ENCODE results near the gene SNW1.

SNW1 gene

DNA sequence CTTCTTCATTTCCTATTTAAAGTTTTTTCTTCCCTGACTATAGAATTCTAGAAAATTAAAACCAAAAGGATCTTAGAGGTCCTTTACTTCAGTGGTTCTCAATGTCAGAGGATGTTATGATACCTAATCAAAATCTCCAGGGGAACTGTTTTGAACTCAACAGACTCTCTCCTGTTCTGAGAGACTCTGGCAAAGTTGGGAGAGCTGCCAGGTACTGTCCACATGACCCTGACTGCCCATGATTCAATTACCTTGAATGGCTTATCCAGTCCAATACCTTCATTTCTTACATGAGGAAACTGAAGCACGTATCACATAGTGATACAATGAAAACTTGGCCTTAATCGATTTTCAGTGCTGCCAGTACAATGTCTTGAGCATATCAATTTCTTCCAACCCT lies 69.7 kb downstream of the SNW1 start:
- DNase-seq (ENCODE audit: low read depth): no peak
- H3K4me3 ChIP-seq (ENCODE audit: low read depth, low read length): no peak overlapping the region
- TF ChIP-seq, protein P1, sequence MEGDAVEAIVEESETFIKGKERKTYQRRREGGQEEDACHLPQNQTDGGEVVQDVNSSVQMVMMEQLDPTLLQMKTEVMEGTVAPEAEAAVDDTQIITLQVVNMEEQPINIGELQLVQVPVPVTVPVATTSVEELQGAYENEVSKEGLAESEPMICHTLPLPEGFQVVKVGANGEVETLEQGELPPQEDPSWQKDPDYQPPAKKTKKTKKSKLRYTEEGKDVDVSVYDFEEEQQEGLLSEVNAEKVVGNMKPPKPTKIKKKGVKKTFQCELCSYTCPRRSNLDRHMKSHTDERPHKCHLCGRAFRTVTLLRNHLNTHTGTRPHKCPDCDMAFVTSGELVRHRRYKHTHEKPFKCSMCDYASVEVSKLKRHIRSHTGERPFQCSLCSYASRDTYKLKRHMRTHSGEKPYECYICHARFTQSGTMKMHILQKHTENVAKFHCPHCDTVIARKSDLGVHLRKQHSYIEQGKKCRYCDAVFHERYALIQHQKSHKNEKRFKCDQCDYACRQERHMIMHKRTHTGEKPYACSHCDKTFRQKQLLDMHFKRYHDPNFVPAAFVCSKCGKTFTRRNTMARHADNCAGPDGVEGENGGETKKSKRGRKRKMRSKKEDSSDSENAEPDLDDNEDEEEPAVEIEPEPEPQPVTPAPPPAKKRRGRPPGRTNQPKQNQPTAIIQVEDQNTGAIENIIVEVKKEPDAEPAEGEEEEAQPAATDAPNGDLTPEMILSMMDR (IDR thresholded peaks at IDR 0.05; ENCODE audit: low read depth, low read length): no peak
- TF ChIP-seq, protein P2, sequence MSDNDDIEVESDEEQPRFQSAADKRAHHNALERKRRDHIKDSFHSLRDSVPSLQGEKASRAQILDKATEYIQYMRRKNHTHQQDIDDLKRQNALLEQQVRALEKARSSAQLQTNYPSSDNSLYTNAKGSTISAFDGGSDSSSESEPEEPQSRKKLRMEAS (IDR thresholded peaks at IDR 0.05; ENCODE audit: low read depth, low read length): no peak
- TF ChIP-seq POLR2A (IDR thresholded peaks at IDR 0.05; ENCODE audit: extremely low read depth, insufficient read length): no peak
- no peak for TF ChIP-seq MYC (IDR thresholded peaks at IDR 0.05; ENCODE audit: low read depth, low read length)

DNA sequence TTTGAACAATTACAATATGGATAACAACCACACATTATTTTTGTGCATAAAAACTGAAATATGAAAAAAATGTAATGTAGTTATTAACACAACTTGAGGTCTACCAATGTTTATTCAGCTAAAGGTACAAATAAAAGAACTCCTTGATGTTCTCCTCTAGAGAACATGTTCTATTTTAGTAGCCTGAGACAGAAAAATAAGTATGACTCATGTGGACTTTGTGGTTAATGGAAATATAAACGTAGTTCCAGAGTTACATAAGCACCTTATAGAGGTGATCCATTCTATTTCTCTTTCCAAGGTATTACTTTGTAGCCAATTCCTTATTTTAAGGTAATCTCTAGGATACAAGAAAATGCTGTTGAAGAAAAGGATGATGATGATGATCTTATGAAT lies 78.8 kb downstream of the SNW1 start:
- H3K4me3 ChIP-seq (ENCODE audit: low read depth, low read length): no peak overlapping the region
- no peak for DNase-seq (ENCODE audit: low read depth)
- TF ChIP-seq, protein P2 (IDR thresholded peaks at IDR 0.05; ENCODE audit: low read depth, low read length): no peak
- TF ChIP-seq MYC (IDR thresholded peaks at IDR 0.05; ENCODE audit: low read depth, low read length) (no peak), POLR2A (IDR thresholded peaks at IDR 0.05; ENCODE audit: extremely low read depth, insufficient read length) (no peak)
- TF ChIP-seq, protein P1 (IDR thresholded peaks at IDR 0.05; ENCODE audit: low read depth, low read length): no peak

DNA sequence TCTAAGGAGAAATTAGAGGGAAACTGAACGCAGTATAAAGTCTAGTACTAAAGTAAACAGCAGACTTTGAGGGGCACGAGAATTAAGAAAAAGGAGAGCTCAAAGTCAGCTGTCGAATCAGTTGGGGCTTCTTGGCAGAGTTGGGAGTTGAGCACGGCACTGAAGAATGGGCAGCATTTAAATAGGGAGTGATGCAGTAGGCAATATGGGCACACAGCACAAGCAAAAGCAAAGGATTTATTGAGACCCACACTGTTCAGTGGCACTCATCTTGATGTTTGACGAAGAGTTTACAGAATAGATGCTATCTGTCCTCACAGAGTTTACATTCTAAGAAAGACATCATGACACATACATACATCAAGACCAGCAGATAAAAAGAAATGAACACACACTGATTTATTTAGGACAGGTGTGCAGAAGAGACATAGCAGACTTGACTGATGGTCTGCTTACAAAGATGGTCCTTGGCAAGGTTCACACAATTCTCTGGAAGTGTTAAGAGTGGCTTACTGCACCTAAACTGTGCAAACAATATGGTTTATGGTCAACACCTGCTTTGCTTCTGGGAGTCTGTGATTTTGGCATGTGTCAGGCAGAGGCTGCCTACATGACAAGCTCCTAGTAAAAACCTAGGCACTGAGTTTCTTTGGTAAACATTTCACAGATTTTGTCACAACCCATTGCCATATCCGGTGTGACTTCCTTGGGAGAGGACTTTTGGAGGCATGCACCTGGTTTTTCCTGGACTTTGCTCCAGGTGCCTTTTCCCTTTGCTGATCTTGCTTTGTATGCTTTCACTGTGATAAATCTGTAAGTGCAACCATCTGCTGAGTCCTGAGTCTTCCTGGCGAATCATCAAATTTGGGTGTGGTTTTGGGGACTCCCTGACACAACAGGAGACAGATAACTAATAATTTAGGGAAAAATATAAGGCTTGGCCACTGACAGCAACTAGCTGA lies 79.5 kb downstream of the SNW1 start:
- TF ChIP-seq, protein P2 (IDR thresholded peaks at IDR 0.05; ENCODE audit: low read depth, low read length): no peak
- TF ChIP-seq, protein P1 (IDR thresholded peaks at IDR 0.05; ENCODE audit: low read depth, low read length): no peak
- no peak for TF ChIP-seq POLR2A (IDR thresholded peaks at IDR 0.05; ENCODE audit: extremely low read depth, insufficient read length)
- no peak for TF ChIP-seq MYC (IDR thresholded peaks at IDR 0.05; ENCODE audit: low read depth, low read length)
- DNase-seq (ENCODE audit: low read depth): no peak
- H3K4me3 ChIP-seq (ENCODE audit: low read depth, low read length): no peak overlapping the region

DNA sequence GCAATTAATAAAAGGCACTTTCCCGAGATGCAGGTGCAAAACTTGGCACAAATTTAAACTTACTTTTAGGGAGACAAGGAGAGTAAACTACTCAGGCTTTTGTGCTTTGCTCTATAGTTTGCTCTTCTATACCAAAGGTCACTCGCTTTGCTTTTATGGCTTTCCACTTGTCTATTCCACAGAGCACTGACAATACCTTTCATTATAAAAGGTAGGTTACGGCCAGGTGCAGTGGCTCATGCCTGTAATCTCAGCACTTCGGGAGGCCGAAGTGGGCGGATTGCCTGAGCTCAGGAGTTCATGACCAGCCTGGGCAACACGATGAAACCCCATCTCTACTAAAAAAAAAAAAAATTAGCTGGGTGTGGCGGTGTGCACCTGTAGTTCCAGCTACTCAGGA lies 86.0 kb downstream of the SNW1 start:
- no peak overlapping the region for H3K4me3 ChIP-seq (ENCODE audit: low read depth, low read length)
- TF ChIP-seq, protein P2 (IDR thresholded peaks at IDR 0.05; ENCODE audit: low read depth, low read length): no peak
- TF ChIP-seq MYC (IDR thresholded peaks at IDR 0.05; ENCODE audit: low read depth, low read length): no peak
- TF ChIP-seq, protein P1 (IDR thresholded peaks at IDR 0.05; ENCODE audit: low read depth, low read length): no peak
- DNase-seq (ENCODE audit: low read depth): no peak

DNA sequence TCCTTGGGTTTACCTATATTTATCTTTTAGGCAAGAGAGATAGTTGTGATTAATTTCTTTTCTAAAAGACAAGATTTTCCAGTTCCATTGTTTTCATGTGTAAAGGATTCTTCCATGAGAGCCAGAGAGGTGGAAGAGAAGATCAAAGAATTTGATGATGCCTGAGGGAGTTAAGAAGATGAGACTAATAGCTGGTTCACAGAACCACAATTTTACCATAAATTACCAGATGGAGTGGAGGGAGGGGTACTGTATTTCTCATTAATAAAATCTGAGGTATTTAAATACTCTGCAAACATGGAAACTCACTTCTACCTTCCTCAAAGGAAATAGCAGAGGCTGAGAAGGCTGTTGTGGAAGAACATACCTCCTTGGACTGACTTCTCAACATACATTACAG lies 87.8 kb downstream of the SNW1 start:
- no peak overlapping the region for H3K4me3 ChIP-seq (ENCODE audit: low read depth, low read length)
- no peak for TF ChIP-seq MYC (IDR thresholded peaks at IDR 0.05; ENCODE audit: low read depth, low read length)
- TF ChIP-seq, protein P1 (IDR thresholded peaks at IDR 0.05; ENCODE audit: low read depth, low read length): no peak
- TF ChIP-seq POLR2A (IDR thresholded peaks at IDR 0.05; ENCODE audit: extremely low read depth, insufficient read length): no peak
- DNase-seq (ENCODE audit: low read depth): no peak

All from NB4 (cell line).